BJ (cell line): ENCODE data around the gene CD4. TPM values are rescaled to one million over a fixed set of nuclear protein-coding genes. Genes with fewer than 3 reads are reported as not detected.

Source experiments
- CTCF ChIA-PET: fragments of 350-600 bp; formaldehyde crosslinking; extraction: SDS; loops from one replicate; lab custom pipeline; 2021; ENCODE audit warnings: antibody characterized with exemption, inconsistent platforms; lab: Yijun Ruan, JAX
- POLR2A ChIA-PET: fragments of 300-600 bp; sonication (Branson Sonifier 250); formaldehyde crosslinking; extraction: SDS; loops from one replicate; lab custom pipeline; 2021; ENCODE audit warnings: antibody characterized with exemption; lab: Charles Lee
- DNase-seq: peaks from one replicate; pipeline ENCODE4 v3.0.0-alpha.2; 2011; ENCODE audit warnings: low read depth
- H3K27me3 ChIP-seq: 2 replicates; pipeline ENCODE4 v1.6.0; 2011; ENCODE audit warnings: low read length; ENCODE audit not compliant: control insufficient read depth, insufficient read depth
- H3K36me3 ChIP-seq: 2 replicates; pipeline ENCODE4 v1.5.1; 2011; ENCODE audit warnings: low read length; ENCODE audit not compliant: control insufficient read depth, insufficient read depth
- H3K4me3 ChIP-seq: 2 replicates; pipeline ENCODE4 v1.5.1; 2011; ENCODE audit warnings: low read depth, mild to moderate bottlenecking, control low read depth, low read length
- CTCF ChIP-seq: IDR thresholded peaks from 2 replicates; pipeline ENCODE4 v1.5.1; 2011; ENCODE audit warnings: low read depth, mild to moderate bottlenecking, control low read depth, inconsistent platforms, low read length, moderate library complexity; ENCODE audit not compliant: insufficient read depth
- polyA plus RNA-seq: library from polyadenylated mRNA; depleted of rRNA; stranded (reverse); fragments of >200 nt; gene quantifications from 2 replicates; pipeline ENCODE4 v1.2.3, GENCODE V29; 2011

CD4 gene
- polyA plus RNA-seq, 1 experiment = 0.42 TPM

- ChIA-PET CTCF (interaction anchor here (1.1 to 9.8 kb wide), 6 partner anchors 9 to 32 kb away, joined by 4 to 111 read pairs (median 5); partner anchors contain the start of genes CDCA3 and USP5), POLR2A (interaction anchor here (0.5 to 0.7 kb wide), 2 partner anchors 8 to 12 kb away, joined by 3 to 4 read pairs; partner anchors contain the start of gene CDCA3)
- no peak for TF ChIP-seq CTCF
- Histone ChIP-seq H3K4me3 (no peak overlapping the region), H3K27me3 (no peaks in the 10 kb centered on the region), H3K36me3 (peaks cover 45% of the 10 kb centered on the region)
- DNase-seq = no peak
These were observed 50.3 kb downstream of the CD4 start for GRCh38 chr12:6839482-6840201.

- ChIA-PET POLR2A (no interaction called here), CTCF (interaction anchor here (1.1 to 9.8 kb wide), 5 partner anchors 9 to 32 kb away, joined by 4 to 111 read pairs (median 5); partner anchors contain the start of genes CDCA3 and USP5)
- H3K4me3 ChIP-seq = no peak overlapping the region
- peaks cover 45% of the 10 kb centered on the region for H3K36me3 ChIP-seq
- no peaks in the 10 kb centered on the region for H3K27me3 ChIP-seq
- TF ChIP-seq CTCF = no peak
- no peak for DNase-seq
These were observed 51.0 kb downstream of the CD4 start for GRCh38 chr12:6840330-6840729.

GRCh38 chr12:6840761-6841515 lies 51.6 kb downstream of the CD4 start, which contains the start of gene GNB3:
Gene GNB3, plus strand, starts transcription at chr12:6840925. Its CDS starts 363 bp downstream, at chr12:6841288.
- no peak within 1 kb of the TSS for H3K4me3 ChIP-seq
- no peak for TF ChIP-seq CTCF
- DNase-seq = no peak
- POLR2A ChIA-PET = no interaction called here
- no peaks in the 10 kb centered on the region for H3K27me3 ChIP-seq
- H3K36me3 ChIP-seq = peaks cover 47% of the 10 kb centered on the region
- CTCF ChIA-PET = interaction anchor here (1.1 to 9.8 kb wide), 4 partner anchors 8 to 31 kb away, joined by 4 to 111 read pairs (median 5); partner anchors contain the start of genes CDCA3 and USP5

- CTCF ChIA-PET = interaction anchor here (0.8 to 2.4 kb wide), 4 partner anchors 9 to 89 kb away, joined by 3 to 5 read pairs (median 4); partner anchors contain the start of genes CDCA3 and MLF2
- H3K4me3 ChIP-seq = no peak overlapping the region
- POLR2A ChIA-PET = no interaction called here
- no peak for TF ChIP-seq CTCF
- no peak for DNase-seq
- H3K36me3 ChIP-seq = peaks cover 49% of the 10 kb centered on the region
- no peaks in the 10 kb centered on the region for H3K27me3 ChIP-seq
These were observed 52.7 kb downstream of the CD4 start for GRCh38 chr12:6842075-6842474.
